K562 (cell line): ENCODE measurements around the gene FKBP2. TPM values are rescaled to one million over a fixed set of nuclear protein-coding genes. Genes with fewer than 3 reads are reported as not detected.

Experiments used
- CTBP1 ChIP-seq: fragments of 450-650 bp; IDR thresholded peaks from 2 replicates; pipeline ENCODE4 v1.6.1; 2016; ENCODE audit warnings: borderline replicate concordance
- DACH1 ChIP-seq: fragments of 450-650 bp; IDR thresholded peaks from 2 replicates; pipeline ENCODE4 v1.6.1; 2018; ENCODE audit not compliant: partially characterized antibody
- EWSR1 ChIP-seq: fragments of 450-650 bp; IDR thresholded peaks from 2 replicates; pipeline ENCODE4 v1.6.1; 2018; ENCODE audit warnings: borderline replicate concordance, mild to moderate bottlenecking, low read depth, moderate library complexity; ENCODE audit not compliant: partially characterized antibody
- HNRNPUL1 ChIP-seq: fragments of 200-400 bp; formaldehyde crosslinking; IDR thresholded peaks from 2 replicates; pipeline ENCODE4 v1.6.1; 2017; ENCODE audit warnings: low read length
- POLR2A ChIP-seq: fragments of 450-650 bp; conservative IDR thresholded peaks from 2 replicates; pipeline ENCODE4 v1.6.1; 2016
- RAD21 ChIP-seq, 2 experiments: fragments of 250-450 bp in 1 of 2; fragments of 450-650 bp in 1 of 2; sonication (Bioruptor Pico) in 1 of 2; formaldehyde crosslinking in 1 of 2; IDR thresholded peaks in 1 of 2; conservative IDR thresholded peaks in 1 of 2; 2 replicates each; pipeline versions ENCODE4 v1.4.0 to v1.8.0; 2020 to 2022; ENCODE audit warnings: mild to moderate bottlenecking in 2 of 2, moderate library complexity in 1 of 2
- SMARCB1 ChIP-seq: IDR thresholded peaks from 2 replicates; pipeline ENCODE4 v1.6.1; 2011; ENCODE audit warnings: improper control_type of control experiment, low read depth; ENCODE audit not compliant: insufficient read length
- ZBTB43 ChIP-seq: sonication (generic); formaldehyde crosslinking; IDR thresholded peaks from 2 replicates; pipeline ENCODE4 v1.8.0; 2023; ENCODE audit warnings: mild to moderate bottlenecking, missing genetic modification reagents
- ZNF316 ChIP-seq: fragments of 450-650 bp; IDR thresholded peaks from 2 replicates; pipeline ENCODE4 v1.6.1; 2016
- ZNF57 ChIP-seq: fragments of 450-650 bp; formaldehyde crosslinking; IDR thresholded peaks from 2 replicates; pipeline ENCODE4 v1.4.0; 2020; ENCODE audit warnings: mild to moderate bottlenecking, moderate library complexity
- ZNF592 ChIP-seq: fragments of 450-650 bp; IDR thresholded peaks from 2 replicates; pipeline ENCODE4 v1.6.1; 2017; ENCODE audit warnings: antibody characterized with exemption, mild to moderate bottlenecking
- ZNF655 ChIP-seq: fragments of 250-450 bp; sonication (Bioruptor Pico); IDR thresholded peaks from 2 replicates; pipeline ENCODE4 v1.5.0; 2021
- polyA plus RNA-seq, 8 experiments: library from polyadenylated mRNA; depleted of rRNA in 4 of 8; stranded (reverse) in 5 of 8; unstranded in 3 of 8; fragments of >200 nt; fragmentation: Nextera tagmentation in 2 of 8; fragmentation: Illumina TruSeq in 1 of 8; extraction: Ambion mirVana in 2 of 8; extraction: Trizol in 1 of 8; gene quantifications; 2 replicates each; pipeline versions ENCODE4 v1.2.1 to v1.2.3, GENCODE V29; 2011 to 2014; ENCODE audit warnings: inconsistent platforms in 1 of 8, missing spikeins in 1 of 8
- total RNA-seq, 7 experiments: library from RNA; depleted of rRNA in 6 of 7; stranded (reverse); fragments of >200 nt in 6 of 7; fragmentation: Illumina TruSeq in 2 of 7; extraction: Trizol in 2 of 7; gene quantifications; 2 replicates each; pipeline versions ENCODE4 v1.2.1 to v1.2.3, GENCODE V29; 2011 to 2021; ENCODE audit warnings: low replicate concordance in 1 of 7

FKBP2 gene
- total and polyA plus RNA-seq, 9 of the 15 experiments (the other 6 are each of a cell fraction or from before 2014, with no cell fraction given): 3.5 to 151 (median 58.1) TPM

GRCh38 chr11:64240435-64241240, at the start of gene FKBP2 (continued):
- TF ChIP-seq RAD21 (CRISPR knock-in tag; conservative IDR thresholded peaks at IDR 0.05 in 1 of 2, IDR thresholded peaks at IDR 0.05 in 1 of 2) (no peak), ZNF316 (no peak), CTBP1 (peak; percentile 34; the same call in 1 of the 2 replicates), ZNF592 (peak; percentile 51; the same call in 1 of the 2 replicates), POLR2A (peak; percentile 97), EWSR1 (no peak), ZBTB43 (CRISPR knock-in tag) (peak; percentile 49; the same call in 1 of the 2 replicates), ZNF655 (no peak), HNRNPUL1 (no peak), SMARCB1 (no peak), DACH1 (no peak), ZNF57 (CRISPR knock-in tag) (no peak)
